ENCODE measurements around the gene MAGEB3. TPM values are rescaled to one million over a fixed set of nuclear protein-coding genes. Genes with fewer than 3 reads are reported as not detected.

Gene MAGEB3
- polyA plus RNA-seq, 3 donors: not detected

- Histone ChIP-seq H3K79me2 (ENCODE audit: insufficient read depth, low read length) (no peaks in the 10 kb centered on the region), H3K9me3 (replicated peaks in 1 of 2; ENCODE audit: control insufficient read depth in 1 of 2, insufficient read depth in 1 of 2, low read length in 2 of 2) (peaks cover 0 to 5% of the 10 kb centered on the region in 2 donors), H3K9ac (ENCODE audit: insufficient read depth, low read length, poor library complexity, severe bottlenecking) (no peak within 1 kb of the TSS), H3K4me3 (replicated peaks in 1 of 3; ENCODE audit: low read depth in 2 of 3, low read length in 3 of 3) (no peak within 1 kb of the TSS), H2AFZ (ENCODE audit: insufficient read depth, low read depth, low read length, poor library complexity, severe bottlenecking) (no peak within 1 kb of the TSS), H3K27ac (ENCODE audit: low read depth in 1 of 2, low read length in 2 of 2) (no peak within 1 kb of the TSS), H3K4me1 (ENCODE audit: control insufficient read depth in 1 of 2, insufficient read depth in 2 of 2, low read length in 2 of 2) (no peaks in the 10 kb centered on the region), H4K20me1 (ENCODE audit: insufficient read depth, low read length) (no peaks in the 10 kb centered on the region), H3K36me3 (replicated peaks in 1 of 2; ENCODE audit: control insufficient read depth in 1 of 2, insufficient read depth in 2 of 2, low read length in 2 of 2) (no peaks in the 10 kb centered on the region), H3K4me2 (replicated peaks; ENCODE audit: extremely low read depth, low read length, poor library complexity, severe bottlenecking) (no peak within 1 kb of the TSS), H3K27me3 (ENCODE audit: control insufficient read depth in 2 of 2, insufficient read depth in 2 of 2, low read length in 2 of 2) (no peaks in the 10 kb centered on the region)
- no peak for DNase-seq
- no peaks in the 10 kb centered on the region for H3K4me1 Mint-ChIP-seq
- intact Hi-C loops (cut with micrococcal nuclease): no loop called here
- TF ChIP-seq, protein P1, sequence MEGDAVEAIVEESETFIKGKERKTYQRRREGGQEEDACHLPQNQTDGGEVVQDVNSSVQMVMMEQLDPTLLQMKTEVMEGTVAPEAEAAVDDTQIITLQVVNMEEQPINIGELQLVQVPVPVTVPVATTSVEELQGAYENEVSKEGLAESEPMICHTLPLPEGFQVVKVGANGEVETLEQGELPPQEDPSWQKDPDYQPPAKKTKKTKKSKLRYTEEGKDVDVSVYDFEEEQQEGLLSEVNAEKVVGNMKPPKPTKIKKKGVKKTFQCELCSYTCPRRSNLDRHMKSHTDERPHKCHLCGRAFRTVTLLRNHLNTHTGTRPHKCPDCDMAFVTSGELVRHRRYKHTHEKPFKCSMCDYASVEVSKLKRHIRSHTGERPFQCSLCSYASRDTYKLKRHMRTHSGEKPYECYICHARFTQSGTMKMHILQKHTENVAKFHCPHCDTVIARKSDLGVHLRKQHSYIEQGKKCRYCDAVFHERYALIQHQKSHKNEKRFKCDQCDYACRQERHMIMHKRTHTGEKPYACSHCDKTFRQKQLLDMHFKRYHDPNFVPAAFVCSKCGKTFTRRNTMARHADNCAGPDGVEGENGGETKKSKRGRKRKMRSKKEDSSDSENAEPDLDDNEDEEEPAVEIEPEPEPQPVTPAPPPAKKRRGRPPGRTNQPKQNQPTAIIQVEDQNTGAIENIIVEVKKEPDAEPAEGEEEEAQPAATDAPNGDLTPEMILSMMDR (IDR thresholded peaks at IDR 0.05): no peak
- no peak within 1 kb of the TSS for H3K4me3 Mint-ChIP-seq
- peak within 1 kb of the TSS in 2 of 7 donors; percentile 14 to 51 for H3K27ac Mint-ChIP-seq
- peaks cover 3 to 4% (median 3%) of the 10 kb centered on the region in 3 donors for H3K27me3 Mint-ChIP-seq (ENCODE audit: low read depth in 3 of 3)
- WGBS (ENCODE audit: insufficient coverage): 98% methylated on average over 18 of the region's 29 CpGs
- H3K9me3 Mint-ChIP-seq: peaks cover 0 to 19% (median 3%) of the 10 kb centered on the region in 7 donors
- no peaks in the 10 kb centered on the region for H3K36me3 Mint-ChIP-seq
Observed at GRCh38 chrX:30215357-30215843, 15.1 kb upstream of the MAGEB3 start, which contains the start of gene MAGEB2. Gene MAGEB2 (plus strand): TSS chrX:30215563. CDS start chrX:30218581, 3,018 bp downstream.

GRCh38 chrX:30217465-30217864, 13.0 kb upstream of the MAGEB3 start:
- TF ChIP-seq, protein P1 (IDR thresholded peaks at IDR 0.05): no peak
- H3K36me3 ChIP-seq (replicated peaks in 1 of 2; ENCODE audit: control insufficient read depth in 1 of 2, insufficient read depth in 2 of 2, low read length in 2 of 2): no peaks in the 10 kb centered on the region
- H3K9me3 ChIP-seq (replicated peaks in 1 of 2; ENCODE audit: control insufficient read depth in 1 of 2, insufficient read depth in 1 of 2, low read length in 2 of 2): peaks cover 0 to 5% of the 10 kb centered on the region in 2 donors
- no peaks in the 10 kb centered on the region for H3K36me3 Mint-ChIP-seq
- no peak for DNase-seq
- no peak overlapping the region for H3K27ac Mint-ChIP-seq
- no peaks in the 10 kb centered on the region for H3K4me1 ChIP-seq (ENCODE audit: control insufficient read depth in 1 of 2, insufficient read depth in 2 of 2, low read length in 2 of 2)
- no peak overlapping the region for H3K27ac ChIP-seq (ENCODE audit: low read depth in 1 of 2, low read length in 2 of 2)
- no peak overlapping the region for H3K4me3 ChIP-seq (replicated peaks in 1 of 3; ENCODE audit: low read depth in 2 of 3, low read length in 3 of 3)
- no peaks in the 10 kb centered on the region for H4K20me1 ChIP-seq (ENCODE audit: insufficient read depth, low read length)
- no peak overlapping the region for H3K4me3 Mint-ChIP-seq
- H3K27me3 Mint-ChIP-seq (ENCODE audit: low read depth in 3 of 3): peaks cover 1 to 4% (median 3%) of the 10 kb centered on the region in 3 donors
- peaks cover 0 to 23% (median 3%) of the 10 kb centered on the region in 7 donors for H3K9me3 Mint-ChIP-seq
- WGBS (ENCODE audit: insufficient coverage): no CpG with 5 or more reads among the region's 1 CpG
- intact Hi-C loops (cut with micrococcal nuclease): no loop called here
- H3K27me3 ChIP-seq (ENCODE audit: control insufficient read depth in 2 of 2, insufficient read depth in 2 of 2, low read length in 2 of 2): no peaks in the 10 kb centered on the region
- H3K4me2 ChIP-seq (replicated peaks; ENCODE audit: extremely low read depth, low read length, poor library complexity, severe bottlenecking): no peak overlapping the region
- no peak overlapping the region for H2AFZ ChIP-seq (ENCODE audit: insufficient read depth, low read depth, low read length, poor library complexity, severe bottlenecking)
- no peak overlapping the region for H3K9ac ChIP-seq (ENCODE audit: insufficient read depth, low read length, poor library complexity, severe bottlenecking)
- H3K79me2 ChIP-seq (ENCODE audit: insufficient read depth, low read length): no peaks in the 10 kb centered on the region
- no peaks in the 10 kb centered on the region for H3K4me1 Mint-ChIP-seq
